ENCODE measurements around the gene DAGLA. TPM values are rescaled to one million over a fixed set of nuclear protein-coding genes. Genes with fewer than 3 reads are reported as not detected.
"Not testable (repeated sequence)": the region's sequence is repeated elsewhere in the genome, so short reads cannot be mapped to it uniquely, and the experiment has no call there.

The DAGLA gene
- total and polyA plus RNA-seq, 2 donors from 2014 or later: 1.4 to 3.9 TPM

DNA sequence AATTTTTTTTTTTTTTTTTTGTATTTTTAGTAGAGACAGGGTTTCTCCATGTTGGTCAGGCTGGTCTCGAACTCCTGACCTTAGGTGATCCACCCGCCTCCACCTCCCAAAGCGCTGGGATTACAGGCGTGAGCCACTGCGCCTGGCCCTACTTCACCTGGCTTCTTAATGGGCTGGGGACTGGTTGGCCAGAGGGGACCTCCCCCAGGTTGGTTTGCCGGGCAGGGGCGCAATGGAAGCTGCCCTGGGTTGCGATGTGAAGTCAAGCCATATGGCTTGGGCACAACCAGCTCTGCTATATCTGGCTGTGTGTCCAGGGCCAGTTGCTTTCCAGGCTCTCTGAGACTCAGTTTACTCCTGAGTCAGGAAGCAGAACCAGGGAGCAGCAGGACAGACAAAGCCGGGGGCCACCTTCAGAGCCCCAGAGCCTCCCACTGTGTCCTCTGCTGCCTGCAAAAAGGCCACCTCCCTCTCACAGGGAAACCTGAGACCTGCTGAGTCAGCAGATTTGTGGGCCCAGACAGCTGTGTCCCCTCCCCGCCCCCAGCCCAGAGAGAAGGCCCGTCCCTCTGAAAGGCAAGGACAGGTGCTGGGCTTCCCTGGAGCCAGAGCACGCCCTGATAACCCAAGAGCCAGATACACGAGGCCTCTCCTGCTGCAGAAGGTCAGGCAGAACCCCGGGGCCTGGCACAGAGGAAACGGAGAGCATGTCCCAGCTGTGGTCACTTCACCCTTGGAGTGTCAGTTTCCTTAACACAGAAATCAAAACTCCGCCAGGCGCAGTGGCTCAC, 29.2 kb upstream of the DAGLA start:
- Histone ChIP-seq H3K9ac (ENCODE audit: low read length in 3 of 3) (no peak overlapping the region), H3K27me3 (ENCODE audit: control insufficient read depth, insufficient read depth, low read length) (no peaks in the 10 kb centered on the region), H3K4me3 (ENCODE audit: low read length in 3 of 3) (no peak overlapping the region), H3K9me3 (ENCODE audit: control insufficient read depth in 2 of 3, insufficient read depth in 1 of 3, low read length in 3 of 3) (no peaks in the 10 kb centered on the region), H3K27ac (ENCODE audit: low read depth in 2 of 2, low read length in 2 of 2) (no peak overlapping the region), H3K36me3 (ENCODE audit: control insufficient read depth in 2 of 3, insufficient read depth in 3 of 3, low read length in 3 of 3) (no peaks in the 10 kb centered on the region), H3K4me1 (ENCODE audit: control insufficient read depth in 2 of 3, insufficient read depth in 2 of 3, low read depth in 1 of 3, low read length in 3 of 3) (no peaks in the 10 kb centered on the region)
- peak in 4 of 5 donors; percentile 76 to 84 (median 80) for DNase-seq
- intact Hi-C loops (cut with DNase I): no loop called here
- FAIRE-seq: no peak
- TF ChIP-seq, protein P1, sequence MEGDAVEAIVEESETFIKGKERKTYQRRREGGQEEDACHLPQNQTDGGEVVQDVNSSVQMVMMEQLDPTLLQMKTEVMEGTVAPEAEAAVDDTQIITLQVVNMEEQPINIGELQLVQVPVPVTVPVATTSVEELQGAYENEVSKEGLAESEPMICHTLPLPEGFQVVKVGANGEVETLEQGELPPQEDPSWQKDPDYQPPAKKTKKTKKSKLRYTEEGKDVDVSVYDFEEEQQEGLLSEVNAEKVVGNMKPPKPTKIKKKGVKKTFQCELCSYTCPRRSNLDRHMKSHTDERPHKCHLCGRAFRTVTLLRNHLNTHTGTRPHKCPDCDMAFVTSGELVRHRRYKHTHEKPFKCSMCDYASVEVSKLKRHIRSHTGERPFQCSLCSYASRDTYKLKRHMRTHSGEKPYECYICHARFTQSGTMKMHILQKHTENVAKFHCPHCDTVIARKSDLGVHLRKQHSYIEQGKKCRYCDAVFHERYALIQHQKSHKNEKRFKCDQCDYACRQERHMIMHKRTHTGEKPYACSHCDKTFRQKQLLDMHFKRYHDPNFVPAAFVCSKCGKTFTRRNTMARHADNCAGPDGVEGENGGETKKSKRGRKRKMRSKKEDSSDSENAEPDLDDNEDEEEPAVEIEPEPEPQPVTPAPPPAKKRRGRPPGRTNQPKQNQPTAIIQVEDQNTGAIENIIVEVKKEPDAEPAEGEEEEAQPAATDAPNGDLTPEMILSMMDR (IDR thresholded peaks at IDR 0.05; ENCODE audit: borderline replicate concordance, extremely low read depth, insufficient read depth): no peak

DNA sequence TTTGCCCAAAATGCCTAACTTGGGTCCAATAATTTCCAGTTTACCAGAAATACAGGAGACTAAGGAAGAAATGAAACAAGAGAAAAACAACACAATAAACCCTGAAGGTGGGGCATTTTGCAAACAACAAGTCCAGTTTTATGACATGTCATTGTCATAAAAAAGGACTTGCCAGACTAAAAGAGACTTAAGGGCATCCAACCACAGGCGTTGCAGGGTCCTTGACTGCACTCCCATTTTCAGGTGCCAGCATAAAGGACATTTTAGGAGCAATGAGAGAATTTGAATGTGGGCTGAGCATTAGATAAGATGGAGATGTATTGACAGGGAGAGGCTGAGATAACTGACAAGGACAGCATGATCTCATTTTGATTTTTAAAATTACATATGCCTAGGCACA, 28.1 kb upstream of the DAGLA start:
- H3K4me3 ChIP-seq (ENCODE audit: low read length in 3 of 3): no peak overlapping the region
- DNase-seq (no peak), FAIRE-seq (no peak)
- TF ChIP-seq, protein P1 (IDR thresholded peaks at IDR 0.05; ENCODE audit: borderline replicate concordance, extremely low read depth, insufficient read depth): no peak
- H3K36me3 ChIP-seq (ENCODE audit: control insufficient read depth in 2 of 3, insufficient read depth in 3 of 3, low read length in 3 of 3): no peaks in the 10 kb centered on the region
- H3K4me1 ChIP-seq (ENCODE audit: control insufficient read depth in 2 of 3, insufficient read depth in 2 of 3, low read depth in 1 of 3, low read length in 3 of 3): no peaks in the 10 kb centered on the region
- no peaks in the 10 kb centered on the region for H3K27me3 ChIP-seq (ENCODE audit: control insufficient read depth, insufficient read depth, low read length)
- no peaks in the 10 kb centered on the region for H3K9me3 ChIP-seq (ENCODE audit: control insufficient read depth in 2 of 3, insufficient read depth in 1 of 3, low read length in 3 of 3)
- H3K27ac ChIP-seq (ENCODE audit: low read depth in 2 of 2, low read length in 2 of 2): no peak overlapping the region
- H3K9ac ChIP-seq (ENCODE audit: low read length in 3 of 3): no peak overlapping the region
- intact Hi-C loops (cut with DNase I): no loop called here

DNA sequence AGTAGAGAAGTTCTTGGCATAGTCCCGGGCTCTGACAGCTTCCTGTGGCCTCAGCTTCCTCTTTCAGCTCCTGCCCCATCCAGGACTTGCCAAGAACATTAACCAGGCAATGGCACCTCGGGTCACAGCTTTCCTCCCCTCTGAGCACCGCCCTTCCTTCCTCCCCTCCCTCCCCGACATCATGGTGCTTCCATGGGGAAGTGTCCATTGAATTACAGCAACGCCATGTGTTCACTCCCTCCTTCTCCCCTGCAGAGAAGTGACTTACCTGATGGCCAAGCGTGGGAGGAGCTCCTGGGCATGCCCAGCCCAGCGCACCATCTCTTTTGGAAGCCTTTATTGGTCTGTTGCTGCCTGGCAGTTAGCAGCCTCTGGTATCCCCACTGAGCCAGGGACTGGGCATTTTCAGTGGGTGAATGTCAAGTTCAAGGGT, 25.8 kb upstream of the DAGLA start:
- H3K4me3 ChIP-seq (ENCODE audit: low read length in 3 of 3): no peak overlapping the region
- H3K9me3 ChIP-seq (ENCODE audit: control insufficient read depth in 2 of 3, insufficient read depth in 1 of 3, low read length in 3 of 3): no peaks in the 10 kb centered on the region
- TF ChIP-seq, protein P1 (IDR thresholded peaks at IDR 0.05; ENCODE audit: borderline replicate concordance, extremely low read depth, insufficient read depth): no peak
- H3K27me3 ChIP-seq (ENCODE audit: control insufficient read depth, insufficient read depth, low read length): no peaks in the 10 kb centered on the region
- H3K9ac ChIP-seq (ENCODE audit: low read length in 3 of 3): no peak overlapping the region
- intact Hi-C loops (cut with DNase I): no loop called here
- no peaks in the 10 kb centered on the region for H3K4me1 ChIP-seq (ENCODE audit: control insufficient read depth in 2 of 3, insufficient read depth in 2 of 3, low read depth in 1 of 3, low read length in 3 of 3)
- no peaks in the 10 kb centered on the region for H3K36me3 ChIP-seq (ENCODE audit: control insufficient read depth in 2 of 3, insufficient read depth in 3 of 3, low read length in 3 of 3)
- no peak for FAIRE-seq
- H3K27ac ChIP-seq (ENCODE audit: low read depth in 2 of 2, low read length in 2 of 2): no peak overlapping the region
- DNase-seq: peak; percentile 16 to 82 (median 55)

DNA sequence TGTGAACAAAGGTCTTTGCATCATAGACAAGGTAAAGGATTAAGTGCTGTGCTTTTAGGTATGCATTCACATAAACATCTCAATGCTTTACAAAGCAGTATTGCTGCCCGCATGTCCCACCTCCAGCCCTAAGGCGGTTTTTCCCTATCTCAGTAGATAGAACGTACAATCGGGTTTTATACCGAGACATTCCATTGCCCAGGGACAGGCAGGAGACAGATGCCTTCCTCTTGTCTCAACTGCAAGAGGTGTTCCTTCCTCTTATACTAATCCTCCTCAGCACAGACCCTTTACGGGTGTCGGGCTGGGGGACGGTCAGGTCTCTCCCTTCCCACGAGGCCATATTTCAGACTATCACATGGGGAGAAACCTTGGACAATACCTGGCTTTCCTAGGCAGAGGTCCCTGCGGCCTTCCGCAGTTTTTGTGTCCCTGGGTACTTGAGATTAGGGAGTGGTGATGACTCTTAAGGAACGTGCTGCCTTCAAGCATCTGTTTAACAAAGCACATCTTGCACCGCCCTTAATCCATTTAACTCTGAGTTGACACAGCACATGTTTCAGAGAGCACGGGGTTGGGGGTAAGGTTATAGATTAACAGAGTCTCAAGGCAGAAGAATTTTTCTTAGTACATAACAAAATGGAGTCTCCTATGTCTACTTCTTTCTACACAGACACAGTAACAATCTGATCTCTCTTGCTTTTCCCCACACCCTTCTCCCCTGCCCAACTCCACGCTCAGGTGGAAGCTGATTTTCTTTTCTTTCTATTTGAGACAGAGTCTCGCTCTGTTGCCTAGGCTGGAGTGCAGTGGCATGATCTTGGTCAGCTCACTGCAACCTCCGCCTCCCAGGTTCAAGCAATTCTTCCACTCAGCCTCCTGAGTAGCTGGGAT, 24.7 kb upstream of the DAGLA start:
- H3K4me1 ChIP-seq (ENCODE audit: control insufficient read depth in 2 of 3, insufficient read depth in 2 of 3, low read depth in 1 of 3, low read length in 3 of 3); intact Hi-C loops (cut with DNase I); H3K9ac ChIP-seq (ENCODE audit: low read length in 3 of 3); FAIRE-seq; H3K36me3 ChIP-seq (ENCODE audit: control insufficient read depth in 2 of 3, insufficient read depth in 3 of 3, low read length in 3 of 3); H3K9me3 ChIP-seq (ENCODE audit: control insufficient read depth in 2 of 3, insufficient read depth in 1 of 3, low read length in 3 of 3); H3K27me3 ChIP-seq (ENCODE audit: control insufficient read depth, insufficient read depth, low read length); DNase-seq; H3K27ac ChIP-seq (ENCODE audit: low read depth in 2 of 2, low read length in 2 of 2); H3K4me3 ChIP-seq (ENCODE audit: low read length in 3 of 3): not testable (repeated sequence)

All from kidney (tissue), 14 donors.